ENCODE results near the gene SP6. TPM values are rescaled to one million over a fixed set of nuclear protein-coding genes. Genes with fewer than 3 reads are reported as not detected.

The SP6 gene
- total RNA-seq, 1 donor from 2014 or later = 0.19 TPM

- ATAC-seq = no peak
- intact Hi-C loops (cut with DNase I) = no loop called here
- DNase-seq (ENCODE audit: missing footprints) = no peak
Measured at GRCh38 chr17:47882695-47883588, 32.0 kb upstream of the SP6 start.

- ATAC-seq (no peak), DNase-seq (ENCODE audit: missing footprints) (no peak)
Measured at GRCh38 chr17:47882247-47882646, 31.3 kb upstream of the SP6 start.

GRCh38 chr17:47879776-47880454 lies 29.0 kb upstream of the SP6 start:
- no peak for DNase-seq (ENCODE audit: missing footprints)
- intact Hi-C loops (cut with DNase I) = no loop called here

More at GRCh38 chr17:47882247-47882646, 31.3 kb upstream of the SP6 start:
- intact Hi-C loops (cut with DNase I) = no loop called here

GRCh38 chr17:47879028-47879585 lies 28.1 kb upstream of the SP6 start:
- DNase-seq (ENCODE audit: missing footprints) (no peak), ATAC-seq (no peak)
- intact Hi-C loops (cut with DNase I) = no loop called here

More at GRCh38 chr17:47879776-47880454, 29.0 kb upstream of the SP6 start:
- ATAC-seq = no peak

GRCh38 chr17:47878203-47879027 lies 27.5 kb upstream of the SP6 start:
- DNase-seq (ENCODE audit: missing footprints) = no peak
- ATAC-seq = no peak
- intact Hi-C loops (cut with DNase I) = no loop called here

GRCh38 chr17:47877368-47878034 lies 26.5 kb upstream of the SP6 start:
- ATAC-seq = peak; percentile 23
- no peak for DNase-seq (ENCODE audit: missing footprints)
- intact Hi-C loops (cut with DNase I) = no loop called here

GRCh38 chr17:47875011-47875985 lies 24.3 kb upstream of the SP6 start:
- no peak for ATAC-seq
- intact Hi-C loops (cut with DNase I) = no loop called here

GRCh38 chr17:47873200-47874090 lies 22.5 kb upstream of the SP6 start:
- ATAC-seq (no peak), DNase-seq (ENCODE audit: missing footprints) (no peak)
- intact Hi-C loops (cut with DNase I) = no loop called here

More at GRCh38 chr17:47875011-47875985, 24.3 kb upstream of the SP6 start:
- no peak for DNase-seq (ENCODE audit: missing footprints)

GRCh38 chr17:47872651-47873161 lies 21.7 kb upstream of the SP6 start:
- DNase-seq (ENCODE audit: missing footprints) (no peak), ATAC-seq (no peak)
- intact Hi-C loops (cut with DNase I) = no loop called here

GRCh38 chr17:47872019-47872650 lies 21.2 kb upstream of the SP6 start:
- intact Hi-C loops (cut with DNase I) = no loop called here
- ATAC-seq (no peak), DNase-seq (ENCODE audit: missing footprints) (no peak)

GRCh38 chr17:47871048-47871447 lies 20.1 kb upstream of the SP6 start:
- intact Hi-C loops (cut with DNase I) = no loop called here
- ATAC-seq (no peak), DNase-seq (ENCODE audit: missing footprints) (no peak)

- intact Hi-C loops (cut with DNase I) = no loop called here
- ATAC-seq = no peak
- no peak for DNase-seq (ENCODE audit: missing footprints)
Measured at GRCh38 chr17:47870056-47870455, 19.1 kb upstream of the SP6 start.

GRCh38 chr17:47869114-47869513 lies 18.2 kb upstream of the SP6 start:
- intact Hi-C loops (cut with DNase I) = no loop called here
- ATAC-seq = no peak
- no peak for DNase-seq (ENCODE audit: missing footprints)

GRCh38 chr17:47867813-47868533 lies 17.0 kb upstream of the SP6 start:
- intact Hi-C loops (cut with DNase I) = no loop called here
- ATAC-seq (no peak), DNase-seq (ENCODE audit: missing footprints) (no peak)

- ATAC-seq = peak; percentile 67
- no peak for DNase-seq (ENCODE audit: missing footprints)
- intact Hi-C loops (cut with DNase I) = no loop called here
Measured at GRCh38 chr17:47866941-47867340, 16.0 kb upstream of the SP6 start.
